Smooth muscle cell (in vitro differentiated cells): Measurements from ENCODE around the gene CEP192. TPM values are rescaled to one million over a fixed set of nuclear protein-coding genes. Genes with fewer than 3 reads are reported as not detected.
"Not testable (repeated sequence)": the region's sequence is repeated elsewhere in the genome, so short reads cannot be mapped to it uniquely, and the experiment has no call there.

Source experiments
- DNase-seq: peaks from one replicate; lab custom pipeline; 2025; ENCODE audit not compliant: unreplicated experiment; lab: John Stamatoyannopoulos, UW
- H2AFZ ChIP-seq: fragments of 200-600 bp; sonication (generic); 2 replicates; pipeline ENCODE4 v1.6.0; 2016; ENCODE audit warnings: antibody characterized with exemption, low read depth, mild to moderate bottlenecking
- H3F3A ChIP-seq: fragments of 200-600 bp; sonication (generic); 2 replicates; pipeline ENCODE4 v1.6.0; 2017; ENCODE audit warnings: antibody characterized with exemption, low read depth
- H3K27ac ChIP-seq: fragments of 200-600 bp; sonication (generic); 2 replicates; pipeline ENCODE4 v1.5.1; 2016; ENCODE audit warnings: low read depth, mild to moderate bottlenecking
- H3K27me3 ChIP-seq: fragments of 200-600 bp; sonication (generic); 2 replicates; pipeline ENCODE4 v1.6.1; 2016; ENCODE audit warnings: low read depth, mild to moderate bottlenecking
- H3K36me3 ChIP-seq: fragments of 200-600 bp; sonication (generic); 2 replicates; pipeline ENCODE4 v1.5.1; 2016; ENCODE audit warnings: low read depth
- H3K4me1 ChIP-seq: fragments of 200-600 bp; sonication (generic); 2 replicates; pipeline ENCODE4 v1.5.1; 2016; ENCODE audit warnings: low read depth
- H3K4me2 ChIP-seq: fragments of 200-600 bp; sonication (generic); 2 replicates; pipeline ENCODE4 v1.6.0; 2016; ENCODE audit warnings: mild to moderate bottlenecking
- H3K4me3 ChIP-seq: fragments of 200-600 bp; sonication (generic); 2 replicates; pipeline ENCODE4 v1.5.1; 2016; ENCODE audit warnings: mild to moderate bottlenecking
- H3K79me2 ChIP-seq: fragments of 200-600 bp; sonication (generic); 2 replicates; pipeline ENCODE4 v1.6.0; 2016; ENCODE audit warnings: low read depth, mild to moderate bottlenecking
- H3K9ac ChIP-seq: fragments of 200-600 bp; sonication (generic); 2 replicates; pipeline ENCODE4 v1.6.0; 2016; ENCODE audit warnings: low read depth
- H3K9me3 ChIP-seq: fragments of 200-600 bp; sonication (generic); replicated peaks from 2 replicates; pipeline ENCODE4 v1.5.1; 2016; ENCODE audit warnings: low read depth
- H4K20me1 ChIP-seq: fragments of 200-600 bp; sonication (generic); 2 replicates; pipeline ENCODE4 v1.6.0; 2016; ENCODE audit warnings: low read depth
- WGBS: methylation state at CpG from one replicate; pipeline ENCODE4 v1.1.7; 2016; ENCODE audit warnings: low lambda C conversion rate; 5-methylcytosine and 5-hydroxymethylcytosine counted together
- polyA plus RNA-seq: library from polyadenylated mRNA; unstranded; fragments of >200 nt; fragmentation: Nextera tagmentation; extraction: Ambion mirVana; gene quantifications from 2 replicates; pipeline ENCODE4 v1.2.1, GENCODE V29; 2016
- total RNA-seq: library from RNA; depleted of rRNA; stranded (reverse); fragments of >200 nt; gene quantifications from 2 replicates; pipeline ENCODE4 v1.2.3, GENCODE V29; 2014
- TF ChIP-seq, protein P1 (sequence below): fragments of 200-600 bp; sonication (generic); IDR thresholded peaks from 2 replicates; pipeline ENCODE4 v1.5.1; 2017; ENCODE audit warnings: borderline replicate concordance, mild to moderate bottlenecking, antibody characterized with exemption; ENCODE audit not compliant: insufficient read depth, poor library complexity, severe bottlenecking

The CEP192 gene
- total and polyA plus RNA-seq, 2 experiments from 2014 or later = 4.1 to 22.2 TPM

GRCh38 chr18:12976305-12976704 is 14.9 kb upstream of the CEP192 start:
- Histone ChIP-seq H3K9me3 (no peaks in the 10 kb centered on the region), H3K27me3 (no peaks in the 10 kb centered on the region), H3F3A (no peaks in the 10 kb centered on the region), H4K20me1 (no peaks in the 10 kb centered on the region), H2AFZ (no peak overlapping the region), H3K79me2 (no peaks in the 10 kb centered on the region), H3K9ac (no peak overlapping the region), H3K4me1 (no peaks in the 10 kb centered on the region), H3K4me2 (no peak overlapping the region), H3K36me3 (peaks cover 10% of the 10 kb centered on the region), H3K4me3 (no peak overlapping the region), H3K27ac (no peak overlapping the region)
- no peak for DNase-seq
- TF ChIP-seq, protein P1, sequence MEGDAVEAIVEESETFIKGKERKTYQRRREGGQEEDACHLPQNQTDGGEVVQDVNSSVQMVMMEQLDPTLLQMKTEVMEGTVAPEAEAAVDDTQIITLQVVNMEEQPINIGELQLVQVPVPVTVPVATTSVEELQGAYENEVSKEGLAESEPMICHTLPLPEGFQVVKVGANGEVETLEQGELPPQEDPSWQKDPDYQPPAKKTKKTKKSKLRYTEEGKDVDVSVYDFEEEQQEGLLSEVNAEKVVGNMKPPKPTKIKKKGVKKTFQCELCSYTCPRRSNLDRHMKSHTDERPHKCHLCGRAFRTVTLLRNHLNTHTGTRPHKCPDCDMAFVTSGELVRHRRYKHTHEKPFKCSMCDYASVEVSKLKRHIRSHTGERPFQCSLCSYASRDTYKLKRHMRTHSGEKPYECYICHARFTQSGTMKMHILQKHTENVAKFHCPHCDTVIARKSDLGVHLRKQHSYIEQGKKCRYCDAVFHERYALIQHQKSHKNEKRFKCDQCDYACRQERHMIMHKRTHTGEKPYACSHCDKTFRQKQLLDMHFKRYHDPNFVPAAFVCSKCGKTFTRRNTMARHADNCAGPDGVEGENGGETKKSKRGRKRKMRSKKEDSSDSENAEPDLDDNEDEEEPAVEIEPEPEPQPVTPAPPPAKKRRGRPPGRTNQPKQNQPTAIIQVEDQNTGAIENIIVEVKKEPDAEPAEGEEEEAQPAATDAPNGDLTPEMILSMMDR = no peak
- WGBS = 87% methylated on average over 12 of the region's 12 CpGs

DNA sequence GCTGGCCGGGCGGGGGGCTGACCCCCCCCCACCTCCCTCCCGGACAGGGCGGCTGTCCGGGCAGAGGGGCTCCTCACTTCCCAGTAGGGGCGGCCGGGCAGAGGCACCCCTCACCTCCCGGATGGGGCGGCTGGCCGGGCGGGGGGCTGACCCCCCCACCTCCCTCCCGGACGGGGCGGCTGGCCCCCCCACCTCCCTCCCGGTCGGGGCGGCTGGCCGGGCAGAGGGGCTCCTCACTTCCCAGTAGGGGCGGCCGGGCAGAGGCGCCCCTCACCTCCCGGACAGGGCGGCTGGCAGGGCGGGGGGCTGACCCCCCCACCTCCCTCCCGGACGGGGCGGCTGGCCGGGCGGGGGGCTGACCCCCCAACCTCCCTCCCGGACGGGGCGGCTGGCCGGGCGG is 11.1 kb upstream of the CEP192 start:
- not testable (repeated sequence) for H4K20me1 ChIP-seq, DNase-seq, H2AFZ ChIP-seq, H3F3A ChIP-seq, H3K79me2 ChIP-seq, H3K4me3 ChIP-seq, H3K4me1 ChIP-seq, H3K9me3 ChIP-seq, H3K27me3 ChIP-seq, H3K27ac ChIP-seq, H3K9ac ChIP-seq, H3K4me2 ChIP-seq
- WGBS = no CpG with 5 or more reads among the region's 34 CpGs
- H3K36me3 ChIP-seq = peaks cover 11% of the 10 kb centered on the region

DNA sequence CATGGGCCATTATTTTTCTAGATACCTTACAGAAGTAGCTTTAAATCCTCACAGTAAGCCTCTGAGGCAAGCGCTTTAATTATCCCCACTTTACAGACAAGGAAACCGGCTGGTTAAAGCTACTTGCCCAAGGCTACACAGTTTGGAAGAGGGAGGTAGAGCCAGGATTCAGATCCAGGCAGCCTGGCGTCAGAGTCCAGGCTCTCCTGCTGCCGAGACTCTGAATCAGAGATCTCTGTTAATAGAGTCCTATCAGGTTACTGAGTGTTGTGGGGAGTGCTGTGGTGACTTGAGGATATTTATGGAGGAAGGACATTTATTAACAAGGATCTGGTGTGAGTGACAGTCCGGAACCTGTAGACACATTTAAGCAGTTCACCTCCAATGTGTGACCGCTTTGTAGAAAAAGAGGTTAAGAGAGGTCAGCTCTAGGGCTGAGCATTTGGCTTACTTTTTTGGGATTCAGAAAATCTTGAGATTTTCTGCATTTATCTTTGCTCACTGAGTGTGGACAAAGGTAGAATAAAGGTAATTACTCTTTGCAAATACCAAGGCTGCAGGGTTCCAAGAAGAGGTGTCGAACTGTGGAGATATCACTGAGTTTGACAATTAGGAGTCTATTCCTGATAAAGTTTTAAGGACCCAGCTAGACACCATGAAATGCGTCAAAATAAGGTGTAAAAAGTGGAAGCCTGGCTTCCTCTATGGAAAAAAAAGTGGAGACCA is 1.6 kb upstream of the CEP192 start:
- Histone ChIP-seq H3K4me1 (peaks cover 15% of the 10 kb centered on the region), H2AFZ (no peak overlapping the region), H3F3A (peaks cover 7% of the 10 kb centered on the region), H4K20me1 (peaks cover 12% of the 10 kb centered on the region), H3K4me3 (no peak overlapping the region), H3K27ac (peak overlapping the region; percentile 77), H3K36me3 (peaks cover 3% of the 10 kb centered on the region), H3K9ac (no peak overlapping the region), H3K79me2 (peaks cover 27% of the 10 kb centered on the region), H3K9me3 (no peaks in the 10 kb centered on the region), H3K27me3 (no peaks in the 10 kb centered on the region), H3K4me2 (no peak overlapping the region)
- TF ChIP-seq, protein P1 = no peak
- DNase-seq = no peak
- WGBS = 79% methylated on average over 8 of the region's 8 CpGs

DNA sequence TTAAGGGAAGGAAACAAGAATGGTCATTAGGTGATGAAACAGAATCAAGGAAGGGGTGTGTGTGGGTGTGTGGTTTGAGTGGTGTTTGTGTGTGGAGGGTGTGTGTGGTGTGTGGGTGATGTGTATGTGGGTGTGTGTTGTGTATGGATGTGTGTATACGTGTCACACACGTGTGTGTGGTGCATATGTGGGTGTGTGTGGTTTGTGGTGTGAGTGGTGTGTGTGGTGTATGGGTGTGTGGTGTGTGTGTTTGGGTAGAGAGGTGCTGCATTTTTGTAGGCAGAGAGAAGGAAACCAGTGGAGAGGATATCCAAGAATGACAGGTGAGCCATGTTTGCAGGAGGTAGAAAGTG is 1.1 kb upstream of the CEP192 start:
- H3K9ac ChIP-seq = peak overlapping the region; percentile 56
- no peaks in the 10 kb centered on the region for H3K27me3 ChIP-seq
- H3F3A ChIP-seq = peaks cover 7% of the 10 kb centered on the region
- H4K20me1 ChIP-seq = peaks cover 14% of the 10 kb centered on the region
- TF ChIP-seq, protein P1 = no peak
- peaks cover 15% of the 10 kb centered on the region for H3K4me1 ChIP-seq
- H3K27ac ChIP-seq = peak overlapping the region; percentile 77
- no peaks in the 10 kb centered on the region for H3K9me3 ChIP-seq
- peak overlapping the region; percentile 70 for H3K4me3 ChIP-seq
- DNase-seq = no peak
- peaks cover 30% of the 10 kb centered on the region for H3K79me2 ChIP-seq
- H3K4me2 ChIP-seq = peak overlapping the region; percentile 90
- WGBS = 67% methylated on average over 2 of the region's 2 CpGs
- H3K36me3 ChIP-seq = peaks cover 3% of the 10 kb centered on the region
- peak overlapping the region; percentile 74 for H2AFZ ChIP-seq
